NCI-H510A treated with DMSO at 0.1 percent for 48 hours (cell line): ENCODE measurements around the gene UHRF1.
"Not testable (repeated sequence)": the region's sequence is repeated elsewhere in the genome, so short reads cannot be mapped to it uniquely, and the experiment has no call there.

Source experiments
- DNase-seq: peaks from one replicate; lab custom pipeline; 2025; lab: John Stamatoyannopoulos, UW

Gene UHRF1

GRCh38 chr19:4909156-4909896 is at the start of gene UHRF1:
Gene UHRF1, plus strand, starts transcription at chr19:4909501. Its CDS starts 1,385 bp downstream, at chr19:4910886.
- no peak for DNase-seq

GRCh38 chr19:4859697-4860096 is 49.6 kb upstream of the UHRF1 start:
- no peak for DNase-seq

DNA sequence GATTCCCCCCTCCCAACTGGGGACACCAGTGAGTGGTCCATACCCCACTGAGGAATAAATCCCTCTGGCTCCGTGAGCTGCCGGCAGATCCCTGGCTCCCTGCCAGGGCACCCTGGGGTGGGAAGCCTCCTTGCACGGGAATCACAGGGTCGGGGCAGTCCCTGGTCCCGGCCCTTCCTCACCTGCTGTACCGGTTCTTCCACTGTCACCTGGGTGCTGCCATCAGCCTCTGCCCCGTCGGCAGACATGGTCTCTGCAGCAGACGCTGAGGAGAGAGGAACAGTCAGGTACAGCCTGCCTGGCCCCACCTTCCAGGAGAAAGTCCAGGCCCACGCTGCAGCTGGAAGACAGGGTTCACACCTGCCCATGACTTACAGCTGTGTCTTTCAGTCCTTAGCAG is 48.2 kb upstream of the UHRF1 start:
- peak; percentile 98 for DNase-seq

DNA sequence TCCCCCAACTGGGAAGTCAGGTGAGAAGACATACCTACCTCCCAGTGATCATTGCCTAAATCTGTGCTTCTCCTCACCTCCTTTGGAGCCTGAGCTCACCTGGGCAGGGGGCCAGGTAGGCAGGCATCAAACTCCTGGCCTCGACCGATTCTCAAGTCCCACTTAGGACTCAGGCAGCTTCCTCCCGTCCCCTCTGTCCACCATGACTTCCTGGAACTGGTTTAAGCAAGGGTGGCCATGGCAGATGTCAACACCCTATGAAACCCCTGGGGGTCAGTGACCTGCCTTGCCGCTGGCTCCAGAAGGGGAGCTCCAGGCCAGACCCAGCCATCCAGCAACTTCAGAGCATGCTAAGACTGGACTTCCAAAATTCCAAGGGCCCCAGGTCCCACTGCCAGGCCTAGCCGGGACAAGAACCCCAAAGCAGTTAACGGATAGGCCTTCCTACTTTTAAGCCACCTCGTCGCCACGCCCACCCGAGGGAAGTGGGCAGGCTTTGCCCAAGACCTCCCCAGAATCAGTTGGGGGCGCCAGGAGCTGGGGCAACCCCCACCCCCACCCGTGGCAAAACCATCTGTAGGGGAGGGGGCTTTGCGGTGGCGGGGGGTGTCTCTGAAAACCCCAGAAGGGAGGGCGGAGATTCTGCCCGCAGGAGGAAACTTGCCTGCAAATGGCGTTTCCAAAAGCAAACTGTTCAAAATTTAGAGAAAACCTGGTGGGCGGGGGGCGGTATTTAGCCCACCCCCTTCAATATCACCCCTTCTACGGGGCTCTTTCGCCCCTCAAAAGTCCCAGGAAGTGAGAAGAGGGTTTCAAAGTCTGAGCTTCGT is 42.5 kb upstream of the UHRF1 start:
- no peak for DNase-seq

- peak; percentile 78 for DNase-seq
Observed at GRCh38 chr19:4867534-4868285, 41.6 kb upstream of the UHRF1 start, which contains the start of gene PLIN3. Gene PLIN3, minus strand, starts transcription at chr19:4867667. Its CDS starts 6,273 bp downstream, at chr19:4861394.

DNA sequence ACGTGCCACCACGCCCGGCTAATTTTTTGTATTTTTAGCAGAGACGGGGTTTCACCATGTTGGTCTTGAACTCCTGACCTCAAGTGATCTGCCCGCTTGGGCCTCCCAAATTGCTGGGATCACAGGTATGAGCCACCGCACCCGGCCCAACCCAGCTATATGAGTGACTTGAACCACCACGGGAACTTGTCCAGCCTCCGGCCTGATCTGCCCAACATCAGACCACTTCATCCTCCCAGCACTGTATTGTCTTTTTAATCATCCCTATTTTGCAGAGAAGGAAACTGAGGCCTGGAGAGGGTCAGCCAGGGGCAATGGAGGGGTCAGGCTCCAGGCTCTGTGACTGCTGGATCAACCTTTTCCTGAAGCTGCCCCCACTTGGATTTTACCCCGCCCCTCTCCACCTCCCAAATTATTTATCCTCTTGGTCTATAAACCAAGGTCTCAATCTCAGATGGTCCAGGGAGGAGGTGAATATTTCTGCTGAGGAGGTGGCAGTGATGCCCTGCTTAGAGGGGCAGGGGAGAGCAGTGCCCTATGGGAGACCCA is 40.9 kb upstream of the UHRF1 start:
- no peak for DNase-seq

DNA sequence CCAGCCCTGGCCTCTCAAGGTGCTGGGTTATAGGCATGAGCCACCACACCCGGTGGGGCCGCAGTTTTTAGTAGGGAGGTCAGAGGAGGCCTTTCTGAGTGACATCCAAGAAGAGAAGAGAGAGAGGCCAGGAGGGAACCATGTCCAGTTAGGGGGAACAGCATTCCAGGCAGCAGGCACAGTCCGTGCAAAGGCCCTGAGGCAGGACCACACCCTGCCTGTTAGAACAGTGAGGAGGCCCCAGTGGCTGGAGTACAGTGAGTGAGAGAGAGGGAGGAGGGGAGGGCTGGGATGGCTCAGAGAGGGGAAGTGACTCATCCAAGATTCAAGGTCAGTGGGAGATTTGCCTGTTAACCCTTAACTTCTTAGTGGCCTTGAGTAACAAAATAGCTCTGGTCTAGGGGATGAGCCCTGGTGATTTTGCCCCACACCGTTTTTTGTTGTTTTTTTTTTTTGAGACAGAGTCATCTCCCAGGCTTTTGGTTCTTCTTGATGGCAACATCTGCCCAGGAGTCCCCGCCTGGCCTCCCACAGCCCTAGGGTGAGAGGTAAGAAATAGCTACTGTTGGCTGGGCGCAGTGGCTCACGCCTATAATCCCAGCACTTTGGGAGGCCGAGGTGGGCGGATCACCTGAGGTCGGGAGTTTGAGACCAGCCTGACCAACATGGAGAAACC is 39.1 kb upstream of the UHRF1 start:
- DNase-seq: no peak

DNA sequence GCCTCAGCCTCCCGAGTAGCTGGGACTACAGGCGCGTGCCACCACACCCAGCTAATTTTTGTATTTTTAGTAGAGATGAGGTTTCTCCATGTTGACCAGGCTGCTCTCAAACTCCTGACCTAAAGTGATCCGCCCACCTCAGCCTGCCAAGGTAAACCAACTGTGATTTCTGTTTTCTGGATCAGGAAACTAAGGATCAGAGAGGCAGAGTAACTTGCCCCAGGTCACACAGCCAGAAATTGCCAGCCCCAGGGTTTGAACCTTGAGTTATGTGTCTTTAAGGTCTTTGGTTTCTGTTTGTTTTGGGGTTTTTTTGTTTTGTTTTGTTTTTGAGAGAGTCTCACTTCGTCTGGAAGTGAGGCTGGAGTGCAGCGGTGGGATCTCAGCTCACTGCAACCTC is 37.6 kb upstream of the UHRF1 start:
- DNase-seq: no peak

DNA sequence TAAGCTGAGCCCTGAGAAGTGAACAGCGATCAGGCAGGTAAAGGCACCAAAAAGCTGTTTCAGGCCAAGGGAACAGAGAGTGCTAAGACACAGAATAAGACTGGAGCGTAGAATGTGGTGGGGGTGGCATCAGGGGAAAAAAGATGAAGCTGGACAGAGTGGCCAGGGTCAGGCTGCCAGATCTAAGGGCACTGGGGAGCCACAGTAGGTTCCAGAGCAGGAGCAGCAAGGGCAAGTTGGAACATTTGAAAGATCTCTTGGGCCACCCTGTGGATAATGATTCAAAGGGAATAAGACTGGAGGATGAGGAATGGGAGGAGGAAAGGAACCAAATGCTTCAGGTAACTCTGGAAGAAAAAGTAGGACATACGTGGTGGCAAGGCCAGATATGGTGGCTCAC is 35.4 kb upstream of the UHRF1 start:
- DNase-seq: no peak

GRCh38 chr19:4877753-4878490 is 31.4 kb upstream of the UHRF1 start:
- no peak for DNase-seq

GRCh38 chr19:4878491-4878968 is 30.8 kb upstream of the UHRF1 start:
- no peak for DNase-seq

GRCh38 chr19:4879041-4879440 is 30.3 kb upstream of the UHRF1 start:
- DNase-seq: no peak

DNA sequence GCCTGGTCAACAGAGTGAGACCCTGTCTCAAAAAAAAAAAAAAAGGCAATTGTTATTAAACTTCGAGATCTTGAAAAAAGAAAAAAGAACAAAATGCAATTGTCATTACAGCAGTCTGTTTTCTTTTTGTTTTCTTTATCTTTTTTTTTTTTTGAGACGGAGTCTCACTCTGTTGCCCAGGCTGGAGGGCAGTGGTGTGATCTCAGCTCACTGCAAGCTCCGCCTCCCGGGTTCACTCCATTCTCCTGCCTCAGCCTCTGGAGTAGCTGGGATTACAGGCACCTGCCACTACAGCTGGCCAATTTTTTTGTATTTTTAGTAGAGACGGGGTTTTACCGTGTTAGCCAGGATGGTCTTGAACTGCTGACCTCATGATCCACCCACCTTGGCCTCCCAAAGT is 26.4 kb upstream of the UHRF1 start:
- not testable (repeated sequence) for DNase-seq

DNA sequence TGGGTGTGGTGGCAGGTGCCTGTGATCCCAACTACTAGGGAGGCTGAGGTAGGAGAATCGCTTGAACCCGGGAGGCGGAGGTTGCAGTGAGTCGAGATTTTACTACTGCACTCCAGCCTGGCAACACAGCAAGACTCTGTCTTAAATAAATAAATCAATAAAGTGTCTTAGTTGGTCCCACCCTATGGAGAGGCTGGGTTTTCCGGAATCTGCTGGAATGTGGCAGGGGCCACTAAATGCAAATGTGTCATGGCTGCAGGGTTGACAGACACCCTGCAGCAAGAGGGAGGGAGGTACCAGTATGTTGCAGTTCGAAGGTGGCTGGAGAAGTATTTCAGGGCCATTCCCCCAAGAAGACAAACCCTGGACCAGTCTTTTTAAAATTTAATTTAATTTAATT is 24.3 kb upstream of the UHRF1 start:
- DNase-seq: not testable (repeated sequence)

- not testable (repeated sequence) for DNase-seq
Observed at GRCh38 chr19:4887803-4888202, 21.5 kb upstream of the UHRF1 start.

DNA sequence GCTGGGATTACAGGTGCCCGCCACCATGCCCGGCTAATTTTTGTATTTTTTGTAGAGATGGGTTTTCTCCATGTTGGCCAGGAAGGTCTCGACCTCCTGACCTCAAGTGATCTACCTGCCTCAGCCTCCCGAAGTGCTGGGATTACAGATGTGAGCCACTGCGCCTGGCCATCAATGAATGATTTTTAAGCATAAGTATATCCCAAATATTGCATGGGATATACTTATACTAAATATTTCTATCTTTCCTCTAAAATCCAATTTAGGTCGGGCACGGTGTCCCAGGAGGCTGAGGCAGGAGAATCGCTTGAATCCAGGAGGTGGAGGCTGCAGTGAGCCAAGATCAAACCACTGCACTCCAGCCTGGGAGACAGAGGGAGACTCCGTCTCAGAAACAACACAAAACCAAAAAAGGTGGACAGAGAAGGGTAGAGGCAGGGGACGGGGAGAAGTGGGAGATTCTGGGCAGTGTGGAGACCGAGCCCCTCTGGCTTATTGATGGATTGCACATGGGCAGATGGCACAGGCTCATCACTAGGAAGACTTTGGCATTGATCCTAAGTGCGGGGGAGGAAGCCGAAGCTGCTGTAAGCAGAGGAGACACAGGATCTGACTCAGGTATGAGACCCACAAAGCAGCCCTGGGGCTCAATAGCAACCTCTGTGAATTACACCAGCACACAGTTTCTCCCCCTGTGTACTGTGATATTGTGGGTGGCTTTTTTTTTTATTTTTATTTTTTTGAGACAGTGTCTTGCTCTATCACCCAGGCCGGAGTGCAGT is 20.1 kb upstream of the UHRF1 start:
- no peak for DNase-seq

DNA sequence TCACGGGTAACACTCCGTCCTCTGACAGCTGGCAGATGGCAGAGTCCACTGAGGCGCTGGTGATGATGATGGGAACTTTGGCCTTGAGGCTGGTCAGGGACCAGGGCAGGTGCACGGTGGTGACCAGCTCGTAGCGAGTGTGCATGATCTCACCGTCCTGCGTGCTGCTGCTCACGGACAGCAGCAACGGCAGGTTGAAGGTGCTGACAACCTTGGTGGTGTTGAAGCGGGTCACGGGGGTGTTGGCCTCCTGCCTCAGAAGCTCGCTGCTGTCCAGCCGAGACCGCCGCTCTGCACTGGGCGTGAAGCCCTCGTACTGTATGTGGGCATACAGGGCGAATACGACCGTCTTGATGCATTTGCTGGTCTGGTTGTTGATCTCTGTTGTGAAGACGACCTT is 18.2 kb upstream of the UHRF1 start:
- DNase-seq: no peak

GRCh38 chr19:4892962-4893361 is 16.3 kb upstream of the UHRF1 start:
- DNase-seq: not testable (repeated sequence)

DNA sequence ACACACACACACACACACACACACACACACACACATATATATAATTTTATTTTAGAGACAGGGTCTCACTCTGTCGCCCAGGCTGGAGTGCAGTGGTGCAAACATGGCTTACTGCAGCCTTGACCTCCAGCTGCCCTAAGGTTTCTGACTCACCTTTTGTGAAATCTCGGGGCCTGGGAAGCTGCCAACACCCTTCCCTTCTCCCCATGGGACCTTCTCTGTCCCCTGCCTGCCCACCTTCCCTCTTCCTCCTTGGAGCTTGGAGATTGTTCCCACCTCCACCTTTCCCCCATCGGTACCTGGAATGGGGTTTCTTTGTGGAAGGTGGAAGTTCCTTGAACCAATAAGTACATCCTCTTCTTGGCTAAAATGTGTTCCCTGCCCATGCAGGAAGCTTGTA is 12.9 kb upstream of the UHRF1 start:
- DNase-seq: no peak

GRCh38 chr19:4897146-4897545 is 12.2 kb upstream of the UHRF1 start:
- no peak for DNase-seq
